ENCODE results near the gene ADH4.

GRCh38 chr4:99088481-99089365 is 55.4 kb downstream of the ADH4 start, which contains the start of gene ADH5:
- TF ChIP-seq, protein P1, sequence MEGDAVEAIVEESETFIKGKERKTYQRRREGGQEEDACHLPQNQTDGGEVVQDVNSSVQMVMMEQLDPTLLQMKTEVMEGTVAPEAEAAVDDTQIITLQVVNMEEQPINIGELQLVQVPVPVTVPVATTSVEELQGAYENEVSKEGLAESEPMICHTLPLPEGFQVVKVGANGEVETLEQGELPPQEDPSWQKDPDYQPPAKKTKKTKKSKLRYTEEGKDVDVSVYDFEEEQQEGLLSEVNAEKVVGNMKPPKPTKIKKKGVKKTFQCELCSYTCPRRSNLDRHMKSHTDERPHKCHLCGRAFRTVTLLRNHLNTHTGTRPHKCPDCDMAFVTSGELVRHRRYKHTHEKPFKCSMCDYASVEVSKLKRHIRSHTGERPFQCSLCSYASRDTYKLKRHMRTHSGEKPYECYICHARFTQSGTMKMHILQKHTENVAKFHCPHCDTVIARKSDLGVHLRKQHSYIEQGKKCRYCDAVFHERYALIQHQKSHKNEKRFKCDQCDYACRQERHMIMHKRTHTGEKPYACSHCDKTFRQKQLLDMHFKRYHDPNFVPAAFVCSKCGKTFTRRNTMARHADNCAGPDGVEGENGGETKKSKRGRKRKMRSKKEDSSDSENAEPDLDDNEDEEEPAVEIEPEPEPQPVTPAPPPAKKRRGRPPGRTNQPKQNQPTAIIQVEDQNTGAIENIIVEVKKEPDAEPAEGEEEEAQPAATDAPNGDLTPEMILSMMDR (IDR thresholded peaks at IDR 0.05; ENCODE audit: low read length): no peak
- TF ChIP-seq EZH2 (optimal IDR thresholded peaks at IDR 0.05; ENCODE audit: low read depth, low read length) (no peak), EZH2phosphoT487 (IDR thresholded peaks at IDR 0.05; ENCODE audit: low read length) (no peak)

All from MM.1S (cell line).